Gastroesophageal sphincter (tissue), 4 donors: ENCODE data around the gene SULT4A1. TPM values are rescaled to one million over a fixed set of nuclear protein-coding genes. Genes with fewer than 3 reads are reported as not detected.

Experiments
- ATAC-seq: fragments of 150-250 bp; one replicate; pipeline ENCODE4 v1.9.1; 2016; ENCODE audit warnings: mild to moderate bottlenecking, moderate library complexity
- H3K27ac ChIP-seq, 4 donors: fragments of 200-600 bp; sonication (generic) in 3 of 4; 1 replicate in 3 of 4; 2 replicates in 1 of 4; pipeline ENCODE4 v1.5.1; 2016 to 2019
- H3K27me3 ChIP-seq: fragments of 200-600 bp; sonication (generic); one replicate; pipeline ENCODE4 v1.5.1; 2019
- H3K36me3 ChIP-seq, 2 donors: fragments of 200-600 bp; sonication (generic); one replicate each; pipeline ENCODE4 v1.5.1; 2019; ENCODE audit warnings: control low read depth in 1 of 2
- H3K4me1 ChIP-seq, 3 donors: fragments of 200-600 bp; sonication (generic); 1 replicate in 2 of 3; 2 replicates in 1 of 3; pipeline ENCODE4 v1.5.1; 2016 to 2019; ENCODE audit warnings: control low read depth in 2 of 3
- H3K4me3 ChIP-seq, 2 donors: fragments of 200-600 bp; sonication (generic); one replicate each; pipeline ENCODE4 v1.5.1; 2019; ENCODE audit warnings: mild to moderate bottlenecking in 1 of 2, moderate library complexity in 1 of 2
- H3K9me3 ChIP-seq, 3 donors: fragments of 200-600 bp; sonication (generic); one replicate each; pipeline ENCODE4 v1.5.1; 2017 to 2019; ENCODE audit warnings: control low read depth in 2 of 3
- CTCF ChIP-seq, 4 experiments: fragments of 200-600 bp in 2 of 4; fragments of 450-650 bp in 2 of 4; sonication (generic) in 1 of 4; IDR thresholded peaks; one replicate each; pipeline ENCODE4 v1.5.1; 2017 to 2019; ENCODE audit warnings: antibody characterized with exemption in 4 of 4, mild to moderate bottlenecking in 2 of 4, moderate library complexity in 2 of 4
- EP300 ChIP-seq: sonication (generic); formaldehyde crosslinking; IDR thresholded peaks from one replicate; pipeline ENCODE4 v1.6.1; 2017; ENCODE audit warnings: antibody characterized with exemption, mild to moderate bottlenecking
- POLR2A ChIP-seq, 2 donors: fragments of 450-650 bp; IDR thresholded peaks; one replicate each; pipeline ENCODE4 v1.6.1; 2017; ENCODE audit warnings: antibody characterized with exemption in 2 of 2, mild to moderate bottlenecking in 2 of 2, moderate library complexity in 1 of 2
- POLR2AphosphoS5 ChIP-seq: sonication (generic); formaldehyde crosslinking; IDR thresholded peaks from one replicate; pipeline ENCODE4 v1.6.1; 2017; ENCODE audit warnings: antibody characterized with exemption
- WGBS, 2 donors: methylation state at CpG; one replicate each; pipeline ENCODE4 v1.1.5; 2018; ENCODE audit warnings: low coverage in 1 of 2; 5-methylcytosine and 5-hydroxymethylcytosine counted together
- total RNA-seq, 4 donors: library from RNA; depleted of rRNA; stranded (reverse); fragments of >200 nt; gene quantifications; one replicate each; pipeline ENCODE4 v1.1.0, GENCODE V29; 2016

Gene SULT4A1
- total RNA-seq, 4 donors from 2014 or later = 0.16 to 1.7 (median 0.54) TPM; not detected in 1

GRCh38 chr22:43886231-43886630 is 23.9 kb upstream of the SULT4A1 start:
- TF ChIP-seq POLR2AphosphoS5 = no peak
- TF ChIP-seq EP300 = no peak
- TF ChIP-seq CTCF (IDR thresholded peaks at IDR 0.05) = no peak
- TF ChIP-seq POLR2A (IDR thresholded peaks at IDR 0.05) = no peak
- peaks cover 81% of the 10 kb centered on the region for H3K27me3 ChIP-seq
- peaks cover 0 to 7% (median 2%) of the 10 kb centered on the region in 3 donors for H3K4me1 ChIP-seq
- no peaks in the 10 kb centered on the region for H3K36me3 ChIP-seq
- H3K9me3 ChIP-seq = no peaks in the 10 kb centered on the region
- 20 to 63% methylated on average over 1 to 2 of the region's 8 CpGs for WGBS, 2 donors
- H3K4me3 ChIP-seq = no peak overlapping the region
- no peak overlapping the region for H3K27ac ChIP-seq
- no peak for ATAC-seq

- H3K27me3 ChIP-seq = peaks cover 81% of the 10 kb centered on the region
Measured at GRCh38 chr22:43885786-43886185, 23.5 kb upstream of the SULT4A1 start.

GRCh38 chr22:43885319-43885671 is 23.0 kb upstream of the SULT4A1 start:
- no peak for ATAC-seq
- 80 to 89% methylated on average over 1 to 4 of the region's 7 CpGs for WGBS, 2 donors
- Histone ChIP-seq H3K4me1 (no peaks in the 10 kb centered on the region), H3K36me3 (no peaks in the 10 kb centered on the region), H3K9me3 (no peaks in the 10 kb centered on the region), H3K4me3 (no peak overlapping the region), H3K27me3 (peaks cover 81% of the 10 kb centered on the region), H3K27ac (no peak overlapping the region)
- TF ChIP-seq POLR2A (IDR thresholded peaks at IDR 0.05) (no peak), CTCF (IDR thresholded peaks at IDR 0.05) (no peak), POLR2AphosphoS5 (no peak), EP300 (no peak)

More at GRCh38 chr22:43885786-43886185, 23.5 kb upstream of the SULT4A1 start:
- no peak for ATAC-seq
- H3K36me3 ChIP-seq = no peaks in the 10 kb centered on the region
- 80% methylated on average over 1 of the region's 6 CpGs; no CpG with 5 or more reads in 1 of the 2 donors for WGBS, 2 donors
- H3K4me3 ChIP-seq = no peak overlapping the region
- no peaks in the 10 kb centered on the region for H3K9me3 ChIP-seq
- H3K4me1 ChIP-seq = peaks cover 0 to 2% (median 0%) of the 10 kb centered on the region in 3 donors
- TF ChIP-seq POLR2A (IDR thresholded peaks at IDR 0.05) (no peak), CTCF (IDR thresholded peaks at IDR 0.05) (no peak), EP300 (no peak), POLR2AphosphoS5 (no peak)
- no peak overlapping the region for H3K27ac ChIP-seq

GRCh38 chr22:43884600-43885318 is 22.4 kb upstream of the SULT4A1 start:
- no peak for TF ChIP-seq POLR2A (IDR thresholded peaks at IDR 0.05)
- TF ChIP-seq EP300 = no peak
- TF ChIP-seq POLR2AphosphoS5 = no peak
- peak in 2 of 4 experiments; percentile 53 to 79 for TF ChIP-seq CTCF (IDR thresholded peaks at IDR 0.05)
- Histone ChIP-seq H3K27ac (no peak overlapping the region), H3K4me1 (no peaks in the 10 kb centered on the region), H3K4me3 (no peak overlapping the region), H3K27me3 (peaks cover 81% of the 10 kb centered on the region), H3K9me3 (no peaks in the 10 kb centered on the region), H3K36me3 (no peaks in the 10 kb centered on the region)
- WGBS, 2 donors = 0% methylated on average over 1 to 4 of the region's 18 CpGs
- no peak for ATAC-seq

GRCh38 chr22:43883719-43884415 is 21.6 kb upstream of the SULT4A1 start:
- Histone ChIP-seq H3K4me3 (no peak overlapping the region), H3K27me3 (peaks cover 81% of the 10 kb centered on the region), H3K36me3 (no peaks in the 10 kb centered on the region), H3K4me1 (no peaks in the 10 kb centered on the region), H3K27ac (no peak overlapping the region), H3K9me3 (no peaks in the 10 kb centered on the region)
- ATAC-seq = no peak
- TF ChIP-seq POLR2A (IDR thresholded peaks at IDR 0.05) = no peak
- no peak for TF ChIP-seq EP300
- no peak for TF ChIP-seq POLR2AphosphoS5
- no peak for TF ChIP-seq CTCF (IDR thresholded peaks at IDR 0.05)
- 80 to 88% methylated on average over 2 to 3 of the region's 17 CpGs for whole genome bisulfite sequencing, 2 donors
